ENCODE measurements around the gene ROR1. TPM values are rescaled to one million over a fixed set of nuclear protein-coding genes. Genes with fewer than 3 reads are reported as not detected.

ROR1 gene
- total RNA-seq, 1 experiment from 2014 or later, result 19.0 TPM

DNA sequence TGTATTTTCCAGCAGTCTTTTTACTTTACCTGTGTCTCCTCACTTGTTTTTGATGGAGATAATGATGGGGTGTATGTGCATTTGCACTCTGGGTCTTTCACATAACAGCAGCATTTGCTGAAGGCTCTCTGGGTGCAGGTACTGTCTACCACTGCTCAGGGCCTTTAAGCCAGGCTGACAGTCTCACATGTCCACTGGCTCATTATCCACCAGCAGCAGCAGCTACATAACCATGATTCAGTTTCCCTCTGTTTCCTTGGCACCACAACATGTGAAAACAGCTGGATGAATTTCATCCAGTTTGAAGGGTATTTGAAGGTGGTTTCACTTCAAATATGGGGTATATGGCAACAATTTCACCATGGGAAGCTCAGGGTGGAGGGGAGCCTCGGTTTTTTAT is 41.2 kb upstream of the ROR1 start:
- no peaks in the 10 kb centered on the region for H3K36me3 ChIP-seq (ENCODE audit: low read depth)
- H4K20me1 ChIP-seq (ENCODE audit: insufficient read depth), result no peaks in the 10 kb centered on the region
- H3F3A ChIP-seq (ENCODE audit: insufficient read depth, low read depth), result peaks cover 27% of the 10 kb centered on the region; the same call in 1 of the 2 replicates
- H3K4me1 ChIP-seq (replicated peaks; ENCODE audit: insufficient read depth), result peaks cover 25% of the 10 kb centered on the region
- H2AFZ ChIP-seq, result no peak overlapping the region
- H3K4me2 ChIP-seq, result peak overlapping the region; percentile 68
- BruUV-seq (replicated peaks), result no TSS peak
- ChIA-PET POLR2A (ENCODE audit: unreplicated experiment) (no interaction called here), CTCF (interaction anchor here (0.7 kb wide), 1 partner anchor 510 kb away, joined by 4 read pairs; no protein-coding TSS in a partner anchor)
- no peak for TF ChIP-seq EZH2 (IDR thresholded peaks at IDR 0.05; ENCODE audit: low read depth)
- TF ChIP-seq, protein P1, sequence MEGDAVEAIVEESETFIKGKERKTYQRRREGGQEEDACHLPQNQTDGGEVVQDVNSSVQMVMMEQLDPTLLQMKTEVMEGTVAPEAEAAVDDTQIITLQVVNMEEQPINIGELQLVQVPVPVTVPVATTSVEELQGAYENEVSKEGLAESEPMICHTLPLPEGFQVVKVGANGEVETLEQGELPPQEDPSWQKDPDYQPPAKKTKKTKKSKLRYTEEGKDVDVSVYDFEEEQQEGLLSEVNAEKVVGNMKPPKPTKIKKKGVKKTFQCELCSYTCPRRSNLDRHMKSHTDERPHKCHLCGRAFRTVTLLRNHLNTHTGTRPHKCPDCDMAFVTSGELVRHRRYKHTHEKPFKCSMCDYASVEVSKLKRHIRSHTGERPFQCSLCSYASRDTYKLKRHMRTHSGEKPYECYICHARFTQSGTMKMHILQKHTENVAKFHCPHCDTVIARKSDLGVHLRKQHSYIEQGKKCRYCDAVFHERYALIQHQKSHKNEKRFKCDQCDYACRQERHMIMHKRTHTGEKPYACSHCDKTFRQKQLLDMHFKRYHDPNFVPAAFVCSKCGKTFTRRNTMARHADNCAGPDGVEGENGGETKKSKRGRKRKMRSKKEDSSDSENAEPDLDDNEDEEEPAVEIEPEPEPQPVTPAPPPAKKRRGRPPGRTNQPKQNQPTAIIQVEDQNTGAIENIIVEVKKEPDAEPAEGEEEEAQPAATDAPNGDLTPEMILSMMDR (conservative IDR thresholded peaks at IDR 0.05), result no peak
- intact Hi-C loops (cut with micrococcal nuclease; ENCODE audit: unreplicated experiment), result no loop called here
- no peaks in the 10 kb centered on the region for H3K9me2 ChIP-seq (ENCODE audit: insufficient read depth)
- 0 out of 2 replicates have a peak, but pooled peaks cover 3% of the 10 kb centered on the region for H3K9me3 ChIP-seq (ENCODE audit: insufficient read depth, low read depth)
- no peaks in the 10 kb centered on the region for H3K79me2 ChIP-seq (ENCODE audit: low read depth)
- peak overlapping the region; percentile 67; the same call in 1 of the 2 replicates for H3K27ac ChIP-seq
- no peak for DNase-seq
- no peak overlapping the region; the same call in 1 of the 2 replicates for H3K4me3 ChIP-seq
- no peaks in the 10 kb centered on the region for H3K27me3 ChIP-seq (ENCODE audit: insufficient read depth, low read depth)

- no peak for TF ChIP-seq EZH2 (IDR thresholded peaks at IDR 0.05; ENCODE audit: low read depth)
- TF ChIP-seq, protein P1 (conservative IDR thresholded peaks at IDR 0.05), result no peak
- intact Hi-C loops (cut with micrococcal nuclease; ENCODE audit: unreplicated experiment), result no loop called here
- H3K4me2 ChIP-seq, result no peak overlapping the region
- BruUV-seq (replicated peaks), result no TSS peak
- H2AFZ ChIP-seq, result no peak overlapping the region
- H3K27me3 ChIP-seq (ENCODE audit: insufficient read depth, low read depth), result no peaks in the 10 kb centered on the region
- H3K79me2 ChIP-seq (ENCODE audit: low read depth), result no peaks in the 10 kb centered on the region
- H3K9me3 ChIP-seq (ENCODE audit: insufficient read depth, low read depth), result 0 out of 2 replicates have a peak, but pooled peaks cover 3% of the 10 kb centered on the region
- H3K9me2 ChIP-seq (ENCODE audit: insufficient read depth), result no peaks in the 10 kb centered on the region
- H4K20me1 ChIP-seq (ENCODE audit: insufficient read depth), result no peaks in the 10 kb centered on the region
- no peaks in the 10 kb centered on the region for H3K36me3 ChIP-seq (ENCODE audit: low read depth)
- no peak overlapping the region for H3K4me3 ChIP-seq
- CTCF ChIA-PET, result no interaction called here
- H3K27ac ChIP-seq, result no peak overlapping the region
- no peak for DNase-seq
- POLR2A ChIA-PET (ENCODE audit: unreplicated experiment), result no interaction called here
- H3F3A ChIP-seq (ENCODE audit: insufficient read depth, low read depth), result no peaks in the 10 kb centered on the region
- H3K4me1 ChIP-seq (replicated peaks; ENCODE audit: insufficient read depth), result no peaks in the 10 kb centered on the region
These were observed 35.0 kb upstream of the ROR1 start for GRCh38 chr1:63738772-63739171.

- Histone ChIP-seq H3F3A (ENCODE audit: insufficient read depth, low read depth) (no peaks in the 10 kb centered on the region), H3K79me2 (ENCODE audit: low read depth) (no peaks in the 10 kb centered on the region), H2AFZ (no peak overlapping the region), H3K27me3 (ENCODE audit: insufficient read depth, low read depth) (no peaks in the 10 kb centered on the region), H3K4me3 (no peak overlapping the region), H3K36me3 (ENCODE audit: low read depth) (no peaks in the 10 kb centered on the region), H3K4me2 (no peak overlapping the region), H3K4me1 (replicated peaks; ENCODE audit: insufficient read depth) (no peaks in the 10 kb centered on the region), H3K27ac (no peak overlapping the region), H4K20me1 (ENCODE audit: insufficient read depth) (no peaks in the 10 kb centered on the region), H3K9me3 (ENCODE audit: insufficient read depth, low read depth) (0 out of 2 replicates have a peak, but pooled peaks cover 3% of the 10 kb centered on the region), H3K9me2 (ENCODE audit: insufficient read depth) (no peaks in the 10 kb centered on the region)
- BruUV-seq (replicated peaks), result no TSS peak
- no peak for DNase-seq
- CTCF ChIA-PET, result no interaction called here
- POLR2A ChIA-PET (ENCODE audit: unreplicated experiment), result no interaction called here
- TF ChIP-seq EZH2 (IDR thresholded peaks at IDR 0.05; ENCODE audit: low read depth), result no peak
- TF ChIP-seq, protein P1 (conservative IDR thresholded peaks at IDR 0.05), result no peak
- intact Hi-C loops (cut with micrococcal nuclease; ENCODE audit: unreplicated experiment), result no loop called here
These were observed 34.4 kb upstream of the ROR1 start for GRCh38 chr1:63739452-63739851.
